MM.1S (cell line): ENCODE data around the gene NLE1.

Source experiments
- DNase-seq: peaks from one replicate; pipeline ENCODE4 v3.0.0-alpha.2; 2015
- H2AFZ ChIP-seq: fragments of 300-600 bp; sonication (generic); 2 replicates; pipeline ENCODE4 v1.6.0; 2016; ENCODE audit warnings: antibody characterized with exemption, low read length
- H3F3A ChIP-seq: fragments of 300-600 bp; sonication (generic); 2 replicates; pipeline ENCODE4 v1.6.1; 2016; ENCODE audit warnings: mild to moderate bottlenecking, antibody characterized with exemption, low read length, moderate library complexity, mixed read lengths; ENCODE audit not compliant: insufficient read depth
- H3K27ac ChIP-seq: fragments of 300-600 bp; sonication (generic); 2 replicates; pipeline ENCODE4 v1.5.1; 2016; ENCODE audit warnings: mild to moderate bottlenecking, low read length
- H3K27me3 ChIP-seq: fragments of 300-600 bp; sonication (generic); replicated peaks from 2 replicates; pipeline ENCODE4 v1.6.0; 2016; ENCODE audit warnings: low read length; ENCODE audit not compliant: insufficient read depth
- H3K36me3 ChIP-seq: fragments of 300-600 bp; sonication (generic); replicated peaks from 2 replicates; pipeline ENCODE4 v1.6.1; 2016; ENCODE audit warnings: mild to moderate bottlenecking, low read length, mixed read lengths; ENCODE audit not compliant: insufficient read depth
- H3K4me1 ChIP-seq: fragments of 300-600 bp; sonication (generic); 2 replicates; pipeline ENCODE4 v1.6.1; 2016; ENCODE audit warnings: low read length, mixed read lengths
- H3K4me2 ChIP-seq: fragments of 300-600 bp; sonication (generic); 2 replicates; pipeline ENCODE4 v1.6.0; 2016; ENCODE audit warnings: low read depth, low read length
- H3K4me3 ChIP-seq: fragments of 300-600 bp; sonication (generic); 2 replicates; pipeline ENCODE4 v1.5.1; 2016; ENCODE audit warnings: low read length, mixed read lengths
- H3K79me2 ChIP-seq: fragments of 300-600 bp; sonication (generic); 2 replicates; pipeline ENCODE4 v1.6.1; 2016; ENCODE audit warnings: mixed run types, low read length, mixed read lengths
- H3K9ac ChIP-seq: fragments of 300-600 bp; sonication (generic); 2 replicates; pipeline ENCODE4 v1.6.1; 2016; ENCODE audit warnings: low read length, mixed read lengths
- H3K9me2 ChIP-seq: fragments of 300-600 bp; sonication (generic); replicated peaks from 2 replicates; pipeline ENCODE4 v1.6.1; 2016; ENCODE audit warnings: mild to moderate bottlenecking, low read length, mixed read lengths; ENCODE audit not compliant: insufficient read depth
- H3K9me3 ChIP-seq: fragments of 300-600 bp; sonication (generic); replicated peaks from 2 replicates; pipeline ENCODE4 v1.6.1; 2016; ENCODE audit warnings: mild to moderate bottlenecking, low read length, mixed read lengths; ENCODE audit not compliant: insufficient read depth
- H4K20me1 ChIP-seq: fragments of 300-600 bp; sonication (generic); 2 replicates; pipeline ENCODE4 v1.6.1; 2016; ENCODE audit warnings: mild to moderate bottlenecking, low read length, moderate library complexity, mixed read lengths; ENCODE audit not compliant: insufficient read depth
- CTCF ChIP-seq: fragments of 300-600 bp; sonication (generic); IDR thresholded peaks from 2 replicates; pipeline ENCODE4 v1.5.1; 2016; ENCODE audit warnings: antibody characterized with exemption, low read length, mixed read lengths
- EZH2 ChIP-seq: fragments of 300-600 bp; sonication (generic); optimal IDR thresholded peaks from 2 replicates; pipeline ENCODE3; 2017; ENCODE audit warnings: low read depth, mild to moderate bottlenecking, antibody characterized with exemption, low read length, mixed read lengths
- EZH2phosphoT487 ChIP-seq: fragments of 300-600 bp; sonication (generic); IDR thresholded peaks from 2 replicates; pipeline ENCODE4 v1.6.1; 2018; ENCODE audit warnings: antibody characterized with exemption, low read length

The NLE1 gene

GRCh38 chr17:35079547-35080423 is 62.3 kb downstream of the NLE1 start:
- Histone ChIP-seq H3K9me2 (no peaks in the 10 kb centered on the region), H3K27ac (peak overlapping the region; percentile 39; the same call in 1 of the 2 replicates), H3K4me1 (peaks cover 50% of the 10 kb centered on the region), H3K27me3 (0 out of 2 replicates have a peak, but pooled peaks cover 3% of the 10 kb centered on the region), H4K20me1 (no peaks in the 10 kb centered on the region), H3K9ac (no peak overlapping the region), H3F3A (peaks cover 27% of the 10 kb centered on the region), H3K36me3 (no peaks in the 10 kb centered on the region), H3K4me2 (peak overlapping the region; percentile 14; the same call in 1 of the 2 replicates), H3K79me2 (peaks cover 82% of the 10 kb centered on the region), H2AFZ (no peak overlapping the region), H3K9me3 (no peaks in the 10 kb centered on the region), H3K4me3 (no peak overlapping the region)
- TF ChIP-seq EZH2 (no peak), CTCF (no peak), EZH2phosphoT487 (no peak)
- no peak for DNase-seq
